Stimulated activated CD4-positive, alpha-beta T cell treated with anti-CD3 and anti-CD28 coated beads, Interleukin-1b, Interleukin-23, amount 100 ng/mL, for 24 hours (primary cell): ENCODE data around the gene PEX5.
A peak's percentile ranks its signal among the peaks of the same experiment; 100 is the strongest.
"Not testable (repeated sequence)": the region's sequence is repeated elsewhere in the genome, so short reads cannot be mapped to it uniquely, and the experiment has no call there.

Experiments
- DNase-seq, 4 experiments: peaks; one replicate each; pipeline ENCODE4 v3.0.0-alpha.2; 2020; ENCODE audit warnings: low read depth in 4 of 4, low spot score in 1 of 4

The PEX5 gene

GRCh38 chr12:7210642-7211151 is 21.2 kb downstream of the PEX5 start:
- no peak for DNase-seq

GRCh38 chr12:7212678-7213077 is 23.2 kb downstream of the PEX5 start:
- DNase-seq, result no peak

- not testable (repeated sequence) for DNase-seq
Observed at GRCh38 chr12:7213745-7214144, 24.3 kb downstream of the PEX5 start.

GRCh38 chr12:7217475-7218069 is 28.1 kb downstream of the PEX5 start:
- no peak for DNase-seq

- peak; percentile 50 to 71 (median 56) for DNase-seq
Observed at GRCh38 chr12:7219599-7220243, 30.2 kb downstream of the PEX5 start.

- DNase-seq, result no peak
Observed at GRCh38 chr12:7221486-7221885, 32.0 kb downstream of the PEX5 start.

- DNase-seq, result no peak
Observed at GRCh38 chr12:7229741-7230140, 40.3 kb downstream of the PEX5 start.

- DNase-seq, result no peak
Observed at GRCh38 chr12:7241404-7242005, 52.0 kb downstream of the PEX5 start.

GRCh38 chr12:7242176-7243101 is 53.0 kb downstream of the PEX5 start:
- DNase-seq, result no peak

- not testable (repeated sequence) for DNase-seq
Observed at GRCh38 chr12:7251328-7251996, 62.0 kb downstream of the PEX5 start.

- no peak for DNase-seq
Observed at GRCh38 chr12:7259060-7259459, 69.6 kb downstream of the PEX5 start.
